Measurements from ENCODE around the gene JPH2.

JPH2 gene

DNA sequence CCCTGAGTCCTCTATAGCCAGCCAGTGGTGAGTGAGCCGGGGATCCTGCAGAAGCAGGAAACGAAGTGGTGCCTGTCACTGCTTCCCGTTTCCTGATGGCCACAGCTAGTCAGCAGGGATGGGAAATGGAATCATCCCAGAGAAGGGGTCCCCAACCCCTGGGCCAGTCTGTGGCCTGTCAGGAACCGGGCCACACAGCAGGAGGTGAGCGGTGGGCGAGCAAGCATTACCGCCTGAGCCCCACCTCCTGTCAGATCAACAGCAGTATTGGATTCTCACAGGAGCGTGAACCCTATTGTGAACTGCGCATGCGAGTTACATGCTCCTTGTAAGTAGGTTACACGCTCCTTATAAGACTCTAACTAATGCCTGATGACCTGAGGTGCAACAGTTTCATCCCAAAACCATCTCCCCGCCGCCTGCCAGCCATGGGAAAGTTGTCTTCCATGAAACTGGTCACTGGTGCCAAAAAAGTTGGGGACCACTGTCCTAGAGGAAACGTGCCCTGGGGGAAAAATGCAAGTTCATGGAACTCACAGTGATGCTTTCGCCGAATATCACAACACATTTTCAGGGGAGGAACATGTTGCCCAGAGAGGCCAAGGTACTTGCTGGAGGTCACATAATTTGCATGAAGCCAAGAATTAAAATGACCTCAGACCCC, 113.8 kb downstream of the JPH2 start:
- DNase-seq: no peak

GRCh38 chr20:44072384-44072783, 114.6 kb downstream of the JPH2 start:
- no peak for DNase-seq

DNA sequence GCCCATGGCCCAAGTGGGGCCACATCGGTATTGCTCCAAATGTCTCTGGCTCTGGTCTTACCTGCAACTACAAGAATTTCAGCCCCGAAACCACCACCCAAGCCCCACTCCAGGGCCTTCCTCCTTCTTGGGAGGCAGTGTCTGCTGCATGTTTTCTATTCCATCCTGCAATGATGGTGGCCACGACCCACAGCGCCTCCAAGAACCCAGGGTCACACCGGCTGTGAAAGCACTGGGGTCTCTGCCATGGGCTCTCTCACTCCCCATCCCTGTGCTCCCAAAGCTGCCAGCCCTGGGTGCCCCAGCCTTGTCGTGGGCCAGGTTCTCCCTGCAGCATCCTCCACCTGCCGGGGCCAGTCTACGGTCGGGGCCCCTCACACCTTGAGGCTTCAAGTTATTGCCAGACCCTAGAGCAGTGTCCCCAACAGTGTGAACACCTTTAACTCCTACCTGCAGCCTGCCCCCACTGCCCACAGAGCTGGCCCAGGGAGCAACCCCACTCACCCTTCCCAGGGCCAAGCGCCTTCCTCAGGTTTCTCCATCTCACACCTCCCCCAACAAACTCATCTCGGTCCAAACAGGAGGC, 115.4 kb downstream of the JPH2 start:
- no peak for DNase-seq

DNA sequence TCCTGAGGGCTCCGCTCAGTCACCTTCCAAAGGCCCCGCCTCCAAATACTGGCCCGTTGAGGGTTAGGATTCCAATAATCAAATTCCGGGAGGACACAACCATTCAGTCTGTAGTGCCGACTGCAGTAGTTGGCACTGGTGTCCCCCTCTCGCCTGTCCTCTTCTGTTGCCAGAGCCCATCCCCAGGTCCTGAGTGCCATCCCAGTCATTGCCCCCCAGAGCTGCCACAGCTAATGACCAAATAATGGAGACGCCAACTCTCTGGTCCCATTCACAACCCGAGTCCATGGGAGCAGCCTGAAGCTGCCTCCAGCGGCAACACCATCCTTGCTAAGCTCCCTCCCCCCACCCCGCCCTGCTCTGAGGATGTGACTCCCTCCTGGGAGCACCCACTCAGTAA, 115.9 kb downstream of the JPH2 start:
- DNase-seq: no peak

- peak; percentile 82 for DNase-seq
Measured at GRCh38 chr20:44070139-44070900, 116.7 kb downstream of the JPH2 start.

DNA sequence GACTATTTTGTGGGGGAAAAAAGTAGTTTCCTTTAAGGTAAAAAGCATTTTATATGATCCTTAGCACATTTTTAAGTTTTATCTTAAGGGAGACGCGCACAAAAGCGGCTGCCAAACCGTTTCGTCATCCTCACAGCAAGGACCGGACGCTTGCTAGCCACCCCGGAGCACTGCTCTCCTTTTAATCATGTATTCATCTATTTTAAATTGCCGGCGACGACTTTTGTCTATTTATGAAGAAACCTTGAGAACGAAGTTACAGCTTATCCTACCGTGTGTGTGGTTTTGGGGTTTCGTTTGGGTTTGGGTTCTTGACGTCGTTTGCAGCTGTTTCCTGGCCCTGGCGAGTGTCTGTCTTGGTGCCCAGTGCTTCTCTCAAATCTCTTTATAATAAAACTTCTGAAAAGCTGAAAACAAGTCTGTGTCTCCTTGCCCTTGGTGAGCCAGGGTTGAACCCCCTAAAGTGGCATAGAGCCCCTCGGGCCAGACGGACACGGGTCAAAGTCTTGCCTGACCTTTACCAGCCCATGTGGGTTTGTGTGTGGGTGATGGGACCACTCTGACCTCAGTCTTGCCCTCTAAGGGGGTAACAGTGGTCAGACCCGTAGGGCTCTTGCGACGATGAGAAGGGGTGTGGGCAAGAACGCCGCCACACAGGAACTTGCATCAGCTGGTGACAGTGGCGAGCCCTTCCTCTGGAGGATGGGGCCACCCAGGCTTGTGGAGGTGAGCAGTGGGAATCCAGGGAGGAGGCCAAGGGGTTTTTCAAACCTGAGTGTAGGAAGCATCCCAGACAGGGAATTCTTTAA, 117.6 kb downstream of the JPH2 start:
- peak; percentile 87 for DNase-seq

- no peak for DNase-seq
Measured at GRCh38 chr20:44068316-44069201, 118.4 kb downstream of the JPH2 start.

DNA sequence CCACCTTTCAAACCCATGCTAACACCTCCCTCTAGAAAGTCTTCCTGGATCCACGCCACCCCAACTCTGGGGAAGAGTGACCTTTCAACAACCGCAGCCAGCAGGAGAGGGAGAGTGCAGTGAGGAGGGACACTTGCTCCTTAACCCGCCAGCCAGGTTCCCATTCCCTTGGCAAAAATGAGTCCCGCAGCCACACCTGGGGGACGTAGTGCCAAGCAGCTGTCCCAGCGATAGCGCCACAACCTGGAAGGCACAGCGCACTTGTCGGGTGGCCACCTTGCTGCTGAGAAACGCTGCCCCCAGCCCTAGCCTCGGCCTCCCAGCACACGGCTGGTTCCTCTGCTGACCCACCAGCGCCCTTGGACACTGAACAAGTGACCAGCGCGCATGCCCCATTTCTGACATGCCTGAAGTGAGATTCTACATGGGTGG, 119.3 kb downstream of the JPH2 start:
- DNase-seq: no peak

DNA sequence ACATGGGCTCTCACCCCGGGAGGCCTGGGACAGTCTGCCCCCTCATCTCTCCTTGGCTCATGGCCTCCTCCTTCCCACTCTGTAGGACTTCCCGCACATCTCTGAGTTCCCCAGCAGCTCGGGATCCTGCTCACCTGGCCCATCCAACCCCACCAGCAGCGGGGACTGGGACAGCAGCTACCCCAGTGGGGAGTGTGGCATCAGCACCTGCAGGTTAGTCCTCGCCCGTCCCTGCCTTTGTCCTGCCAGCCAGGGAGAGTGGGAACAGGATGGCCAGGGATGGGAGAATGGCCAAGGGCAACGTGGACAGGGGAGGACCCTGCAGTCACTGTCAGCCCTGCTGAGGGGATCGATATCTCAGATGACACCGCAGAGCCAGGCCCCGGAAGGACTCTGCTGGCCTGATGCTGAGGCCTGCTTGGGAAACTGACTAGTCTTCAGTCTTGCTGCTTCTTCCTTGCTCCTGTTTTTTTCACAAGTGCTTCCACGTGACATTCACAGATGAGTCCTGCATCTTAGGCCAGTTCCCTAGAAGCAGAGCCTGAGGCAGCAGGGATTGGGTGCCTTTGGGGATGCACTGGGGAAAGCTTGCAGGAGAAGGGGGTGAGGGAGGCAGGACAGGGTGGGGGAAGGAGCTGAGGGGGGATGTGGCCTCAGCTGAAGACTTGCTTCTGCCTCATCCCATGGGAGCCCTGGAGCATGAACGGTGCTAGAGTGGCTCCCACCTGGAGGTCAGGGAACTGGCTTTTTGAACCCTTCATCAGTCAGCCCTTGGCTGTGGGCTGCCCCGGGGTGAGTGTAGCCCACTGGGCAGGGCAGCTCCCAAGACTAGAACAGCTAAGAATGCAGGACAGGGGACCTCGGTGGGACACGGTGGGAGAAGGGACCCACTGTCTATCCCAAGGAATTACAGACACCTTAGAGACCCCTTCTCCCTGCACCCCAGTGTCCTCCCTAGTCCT, 120.1 kb downstream of the JPH2 start:
- DNase-seq: no peak

DNA sequence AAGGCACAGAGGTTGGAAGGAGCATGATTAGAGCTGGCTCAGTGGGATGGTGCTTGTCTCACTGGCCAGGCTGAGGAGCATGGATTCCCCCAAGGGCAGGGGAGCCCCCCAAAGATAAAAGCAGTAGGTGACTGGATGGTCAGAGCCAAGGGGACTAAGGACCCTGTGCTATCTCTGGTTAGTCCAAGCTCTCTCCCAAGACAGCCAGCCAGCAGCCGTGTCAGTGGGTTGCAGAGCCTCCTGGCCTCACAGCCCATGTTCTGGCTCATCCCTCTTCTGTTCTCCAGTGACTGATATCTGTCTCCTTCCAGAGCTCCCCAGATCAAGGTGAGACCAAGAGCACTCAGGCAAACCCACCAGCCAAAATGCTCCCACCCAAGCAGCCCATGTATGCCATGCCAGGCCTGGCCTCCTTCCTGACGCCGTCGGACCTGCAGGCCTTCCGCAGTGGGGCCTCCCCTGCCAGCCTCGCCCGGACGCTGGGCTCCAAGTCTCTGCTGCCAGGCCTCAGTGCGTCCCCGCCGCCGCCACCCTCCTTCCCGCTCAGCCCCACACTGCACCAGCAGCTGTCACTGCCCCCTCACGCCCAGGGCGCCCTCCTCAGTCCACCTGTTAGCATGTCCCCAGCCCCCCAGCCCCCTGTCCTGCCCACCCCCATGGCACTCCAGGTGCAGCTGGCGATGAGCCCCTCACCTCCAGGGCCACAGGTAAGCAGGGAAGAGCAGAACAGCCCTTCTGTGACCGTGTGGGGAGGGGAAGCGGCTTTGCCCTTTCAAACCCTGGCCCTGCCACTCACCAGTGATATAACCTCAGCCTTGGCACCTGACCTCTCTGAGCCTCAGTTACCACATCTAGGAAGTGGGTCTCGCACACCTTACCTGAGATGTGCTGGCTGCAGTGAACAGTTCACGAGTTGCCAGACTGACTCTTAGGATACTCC, 121.3 kb downstream of the JPH2 start:
- no peak for DNase-seq

DNA sequence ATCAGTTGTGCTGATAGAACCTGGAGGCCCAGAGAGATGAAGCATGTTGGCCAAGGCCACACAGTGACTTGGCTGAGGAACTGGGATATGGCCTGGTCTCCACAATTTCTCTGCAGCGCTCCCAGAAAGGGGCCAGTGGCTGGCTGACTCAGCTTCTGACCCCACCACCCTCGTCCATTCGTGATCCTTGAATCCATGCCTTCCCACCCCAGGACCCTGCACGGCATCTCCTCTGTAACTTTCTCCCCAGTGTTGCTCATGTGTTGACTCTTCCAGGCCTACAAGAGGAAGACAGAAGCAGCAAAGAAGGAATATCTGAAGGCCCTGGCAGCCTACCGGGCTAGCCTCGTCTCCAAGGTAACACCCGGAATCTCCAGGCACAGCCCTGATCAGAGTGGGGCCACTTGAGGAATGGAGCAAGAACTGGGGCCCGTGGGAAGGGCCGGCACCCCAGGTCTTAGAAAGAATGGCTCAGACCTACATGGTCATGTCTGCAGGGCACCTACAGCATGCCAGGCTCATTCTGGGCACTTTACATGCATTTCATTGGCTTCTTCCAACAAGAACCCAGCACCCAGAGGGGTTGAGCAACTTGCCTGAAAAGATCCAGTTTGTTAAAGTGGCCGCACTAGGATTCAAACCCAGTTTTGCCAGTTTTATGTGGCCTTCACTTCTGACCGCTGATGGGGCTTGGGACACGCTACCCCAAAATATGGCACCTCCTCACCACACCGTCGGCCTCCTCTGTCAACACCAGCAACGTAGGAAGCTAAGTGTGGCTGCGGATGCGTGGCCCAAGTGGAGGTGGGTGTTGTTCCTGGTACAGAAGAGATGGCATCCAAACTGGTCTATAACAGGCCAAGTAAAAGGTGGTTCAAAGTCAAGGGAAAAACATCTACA, 122.2 kb downstream of the JPH2 start:
- no peak for DNase-seq

All from central memory CD4-positive, alpha-beta T cell (primary cell).